ENCODE results near the gene DOLK.

- TF ChIP-seq POLR2A (IDR thresholded peaks at IDR 0.05; ENCODE audit: low read depth, low read length): no peak
- no peak for TF ChIP-seq TAF1 (IDR thresholded peaks at IDR 0.05; ENCODE audit: borderline replicate concordance, low read depth, low read length)
Observed at GRCh38 chr9:128979111-128979510, 31.7 kb upstream of the DOLK start.
